HG02973 (cell line): ENCODE measurements around the gene MMP28.

ENCODE experiments used
- ATAC-seq: cut with Tn5 transposase; IDR thresholded peaks from one replicate; pipeline ENCODE4 v1.9.1; 2021; ENCODE audit warnings: moderate library complexity; ENCODE audit not compliant: unreplicated experiment

Gene MMP28, protein sequence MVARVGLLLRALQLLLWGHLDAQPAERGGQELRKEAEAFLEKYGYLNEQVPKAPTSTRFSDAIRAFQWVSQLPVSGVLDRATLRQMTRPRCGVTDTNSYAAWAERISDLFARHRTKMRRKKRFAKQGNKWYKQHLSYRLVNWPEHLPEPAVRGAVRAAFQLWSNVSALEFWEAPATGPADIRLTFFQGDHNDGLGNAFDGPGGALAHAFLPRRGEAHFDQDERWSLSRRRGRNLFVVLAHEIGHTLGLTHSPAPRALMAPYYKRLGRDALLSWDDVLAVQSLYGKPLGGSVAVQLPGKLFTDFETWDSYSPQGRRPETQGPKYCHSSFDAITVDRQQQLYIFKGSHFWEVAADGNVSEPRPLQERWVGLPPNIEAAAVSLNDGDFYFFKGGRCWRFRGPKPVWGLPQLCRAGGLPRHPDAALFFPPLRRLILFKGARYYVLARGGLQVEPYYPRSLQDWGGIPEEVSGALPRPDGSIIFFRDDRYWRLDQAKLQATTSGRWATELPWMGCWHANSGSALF

DNA sequence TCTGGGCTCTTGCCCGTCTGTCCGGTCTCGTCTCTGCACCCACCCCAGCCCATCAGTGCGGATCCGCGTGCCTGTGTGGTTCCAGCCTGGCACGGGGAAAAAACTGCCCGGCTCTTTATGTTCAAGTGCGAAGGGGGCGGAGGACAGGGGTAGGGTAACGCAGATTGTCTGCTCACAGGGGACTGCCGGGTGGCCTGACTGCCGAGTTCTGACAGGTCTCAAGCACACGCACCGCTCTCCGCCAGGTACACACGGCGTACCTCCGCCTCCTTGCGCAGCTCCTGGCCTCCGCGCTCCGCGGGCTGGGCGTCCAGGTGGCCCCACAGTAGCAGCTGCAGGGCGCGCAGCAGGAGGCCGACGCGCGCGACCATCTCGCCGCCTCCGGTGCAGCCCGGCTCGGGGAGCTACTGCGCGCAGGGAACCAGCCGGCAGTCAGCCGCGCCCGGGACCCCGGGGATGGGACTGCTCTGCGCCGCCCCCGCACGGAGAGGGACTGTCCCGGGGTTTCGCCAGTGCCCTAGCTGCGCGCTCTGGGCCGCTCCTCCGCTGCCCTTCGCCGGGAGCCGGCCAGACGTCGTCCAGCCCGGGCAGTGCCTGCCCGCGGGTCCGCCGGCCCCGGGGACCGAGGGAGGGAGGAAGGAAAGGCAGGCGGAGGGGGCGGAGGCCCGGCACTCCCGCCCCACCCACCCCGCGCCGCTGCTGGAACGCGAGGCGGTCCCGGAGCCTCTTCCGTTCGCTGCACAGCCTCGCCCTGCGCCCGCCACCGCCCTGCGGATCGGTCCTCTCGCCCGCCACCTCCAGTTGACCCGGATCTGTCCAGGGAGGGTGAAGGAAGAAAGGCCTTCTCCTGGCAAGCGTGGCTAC, at the start of gene MMP28:
TSS of gene MMP28 (minus strand) at position 635 of the 864 bp plus-strand sequence. CDS start at position 371, 264 bp downstream.
- no peak for ATAC-seq

GRCh38 chr17:35844547-35844946, 49.1 kb upstream of the MMP28 start:
- ATAC-seq: no peak

DNA sequence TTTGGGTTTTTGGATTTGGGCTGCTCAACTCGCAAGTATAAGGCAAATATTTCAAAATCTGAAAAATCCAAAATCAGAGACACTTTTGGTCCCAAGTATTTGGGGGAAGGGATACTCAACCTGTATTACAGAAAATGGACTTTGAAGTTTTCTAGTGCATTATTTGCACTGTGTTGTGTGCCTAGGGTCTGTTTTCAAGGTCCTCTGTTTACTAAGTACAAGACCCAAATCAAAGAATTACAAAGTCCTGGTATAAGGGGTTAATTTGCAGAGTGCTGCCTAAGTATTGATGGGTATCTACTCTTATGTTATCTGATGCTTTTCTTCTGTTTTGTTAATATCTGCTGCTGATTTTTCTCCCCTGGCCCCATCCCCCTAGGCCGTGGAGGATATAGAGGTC, 48.3 kb upstream of the MMP28 start:
- no peak for ATAC-seq

- no peak for ATAC-seq
Observed at GRCh38 chr17:35842239-35842638, 46.8 kb upstream of the MMP28 start.

DNA sequence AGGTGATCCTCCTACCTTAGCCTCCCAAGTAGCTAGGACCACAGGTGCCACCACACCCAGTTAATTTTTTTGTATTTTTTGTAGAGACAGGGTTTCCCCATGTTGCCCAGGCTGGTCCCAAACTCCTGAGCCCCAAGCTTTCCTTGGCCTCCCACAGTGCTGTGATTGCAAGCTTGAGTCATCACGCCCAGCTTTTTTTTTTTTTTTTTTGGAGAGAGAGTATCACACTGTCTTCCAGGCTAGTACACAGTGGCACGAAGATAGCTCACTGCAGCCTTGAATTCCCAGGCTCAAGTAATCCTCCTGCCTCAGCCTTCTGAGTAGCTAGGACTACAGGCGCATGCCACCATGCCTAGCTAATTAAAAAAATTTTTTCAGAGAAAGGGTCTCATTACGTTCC, 46.1 kb upstream of the MMP28 start:
- no peak for ATAC-seq

GRCh38 chr17:35841101-35841500, 45.7 kb upstream of the MMP28 start:
- ATAC-seq: no peak

DNA sequence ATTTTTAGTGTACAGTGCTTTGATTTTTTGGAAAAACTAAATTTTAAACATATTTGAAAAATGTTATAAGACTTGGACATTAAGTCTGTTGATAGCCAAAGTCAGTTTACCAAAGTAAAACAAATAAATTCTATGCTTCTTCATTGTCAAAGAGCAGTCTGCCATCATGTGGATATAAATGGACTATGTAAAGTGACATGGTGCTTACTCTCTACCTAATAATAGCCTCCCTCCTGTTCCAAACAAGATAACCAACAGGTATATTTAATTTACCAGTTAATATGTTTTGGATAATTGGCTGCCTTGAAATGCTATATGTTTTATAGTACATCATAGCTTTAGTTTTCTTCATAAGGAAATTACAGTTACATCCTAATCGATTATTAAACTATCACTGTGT, 29.8 kb upstream of the MMP28 start:
- ATAC-seq: no peak

DNA sequence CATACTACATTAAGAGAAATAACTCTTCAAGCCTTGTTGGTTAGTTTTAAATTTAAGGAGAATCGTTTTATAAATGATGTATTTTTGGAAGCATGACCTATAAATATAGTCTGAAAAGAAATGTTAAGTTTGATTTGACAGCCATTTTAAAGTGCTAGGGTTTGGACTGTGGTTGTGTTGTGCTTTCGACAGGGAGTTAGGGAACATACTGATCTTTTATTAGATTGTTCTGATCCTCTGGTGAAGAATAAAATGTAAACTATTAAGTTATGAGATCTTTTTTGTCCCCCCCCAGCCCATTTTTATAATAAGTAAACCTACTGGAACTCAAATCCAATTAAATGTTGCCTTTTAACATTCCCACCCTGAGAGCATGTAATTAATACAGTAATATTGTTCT, 25.9 kb upstream of the MMP28 start:
- no peak for ATAC-seq

DNA sequence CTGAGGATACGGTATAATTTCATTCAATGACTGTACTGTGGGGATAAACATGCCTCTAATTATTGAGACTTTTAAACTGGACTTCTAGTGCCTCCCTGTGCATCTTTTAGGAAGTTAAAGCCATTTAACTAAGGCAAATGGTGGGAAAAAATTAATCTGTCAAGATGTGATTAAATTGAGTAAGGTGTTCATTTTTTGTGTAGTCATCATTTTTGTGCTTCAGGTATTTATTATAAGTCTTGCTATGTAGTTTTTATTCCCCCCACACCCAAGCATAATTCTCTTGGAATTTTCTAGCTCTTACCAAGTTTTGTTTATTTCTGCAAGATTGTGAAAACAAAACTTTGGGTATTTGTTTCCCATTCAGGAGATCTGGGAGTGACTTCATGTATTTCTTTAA, 24.0 kb upstream of the MMP28 start:
- no peak for ATAC-seq

DNA sequence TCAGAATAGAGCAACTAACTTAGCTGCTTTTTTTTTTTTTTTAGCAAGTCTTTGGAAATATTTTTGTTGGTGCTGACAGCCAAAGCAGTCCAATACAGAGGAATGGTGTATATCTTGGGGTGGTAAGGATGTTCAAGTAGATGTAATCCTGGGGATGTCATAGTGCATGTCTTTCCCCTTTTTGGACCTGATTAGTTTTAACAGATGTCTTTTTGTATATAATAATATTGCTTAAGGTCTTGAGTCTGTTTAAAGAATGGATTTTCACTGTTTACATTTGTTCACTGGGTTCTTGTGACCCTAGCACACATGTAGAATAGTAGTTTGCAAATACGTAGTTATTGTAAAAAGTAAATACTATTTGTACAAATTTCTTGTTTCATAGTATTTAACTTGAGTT, 21.8 kb upstream of the MMP28 start:
- ATAC-seq: no peak

GRCh38 chr17:35816723-35817122, 21.3 kb upstream of the MMP28 start:
- ATAC-seq: no peak

GRCh38 chr17:35812456-35812855, 17.0 kb upstream of the MMP28 start:
- ATAC-seq: no peak

GRCh38 chr17:35811759-35812158, 16.3 kb upstream of the MMP28 start:
- no peak for ATAC-seq

- no peak for ATAC-seq
Observed at GRCh38 chr17:35809855-35810461, 14.5 kb upstream of the MMP28 start.

- ATAC-seq: peak; percentile 89
Observed at GRCh38 chr17:35808962-35809854, 13.8 kb upstream of the MMP28 start, which contains the start of gene TAF15. TAF15 (plus strand) TSS chr17:35809484; CDS start chr17:35809570, 86 bp downstream.

GRCh38 chr17:35808240-35808961, 13.0 kb upstream of the MMP28 start:
- ATAC-seq: no peak

DNA sequence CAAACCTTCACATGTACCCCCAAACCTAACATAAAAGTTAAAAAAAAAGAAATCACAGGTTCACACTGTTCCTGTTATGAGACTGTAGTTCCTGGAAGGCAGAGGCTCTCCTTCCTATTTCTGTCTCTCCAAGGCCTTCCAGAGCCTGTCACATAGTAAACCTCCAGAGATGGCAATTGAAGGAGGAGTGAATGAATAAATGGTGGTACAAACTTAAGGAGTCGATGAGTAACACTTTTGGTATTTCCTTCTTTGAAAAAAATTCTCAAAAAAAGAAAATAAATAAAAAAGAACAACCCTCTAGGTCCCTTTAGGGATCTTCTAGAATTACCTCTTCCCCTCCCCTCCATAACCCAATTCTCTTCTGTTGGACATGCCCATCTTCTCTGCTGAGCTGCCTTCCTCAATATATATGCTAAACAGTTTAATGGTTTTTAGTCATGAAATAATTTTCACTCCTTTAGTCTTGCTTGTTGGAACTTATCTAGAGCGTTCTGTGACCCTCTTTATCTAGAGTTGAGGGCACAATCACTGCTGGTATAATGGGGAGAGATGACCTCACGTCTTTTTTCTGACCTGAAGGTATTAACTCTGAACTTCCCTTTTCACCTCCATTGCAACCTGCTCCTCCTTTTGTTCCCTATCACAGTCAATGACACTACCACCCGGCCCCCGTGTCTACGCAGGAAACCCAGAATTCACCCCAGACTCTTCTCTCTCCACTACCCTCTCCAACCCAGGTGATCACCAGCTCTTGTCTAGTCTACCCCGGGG, 12.1 kb upstream of the MMP28 start:
- no peak for ATAC-seq

GRCh38 chr17:35804658-35805192, 9.3 kb upstream of the MMP28 start:
- no peak for ATAC-seq
